Measurements from ENCODE around the gene TXNDC11.

GRCh38 chr16:11719762-11720161, 22.9 kb downstream of the TXNDC11 start:
- TF ChIP-seq POLR2A (IDR thresholded peaks at IDR 0.05) (no peak), CTCF (IDR thresholded peaks at IDR 0.05) (no peak), EP300 (IDR thresholded peaks at IDR 0.05) (no peak)
